GM12878 (cell line): ENCODE data around the gene UPP2. TPM values are rescaled to one million over a fixed set of nuclear protein-coding genes. Genes with fewer than 3 reads are reported as not detected.

Source experiments
- ATAC-seq: fragments of 200-7000 bp; cut with Tn5 transposase; 3 replicates; pipeline ENCODE4 v1.9.1; 2020; ENCODE audit warnings: mild to moderate bottlenecking, moderate library complexity
- BruUV-seq: library from RNA; stranded (reverse); fragments of 400-500 nt; replicated peaks from 2 replicates; lab custom pipeline; 2021; lab: Mats Ljungman, UMichigan
- CTCF ChIA-PET: fragments of 300-600 bp; sonication (Branson Sonifier 250); formaldehyde crosslinking; extraction: SDS; loops from one replicate; lab custom pipeline; 2021; ENCODE audit warnings: inconsistent platforms; lab: Yijun Ruan, JAX
- POLR2A ChIA-PET: fragments of 350-600 bp; formaldehyde crosslinking; extraction: SDS; loops from one replicate; lab custom pipeline; 2021; ENCODE audit warnings: inconsistent platforms; lab: Charles Lee
- RAD21 ChIA-PET: fragments of 300-600 bp; sonication (Branson Sonifier 250); formaldehyde crosslinking; loops from one replicate; lab custom pipeline; 2023; ENCODE audit warnings: antibody characterized with exemption; ENCODE audit not compliant: unreplicated experiment; lab: Charles Lee
- SMC1A ChIA-PET: fragments of 300-600 bp; sonication (Branson Sonifier 250); formaldehyde crosslinking; loops from one replicate; lab custom pipeline; 2023; ENCODE audit not compliant: unreplicated experiment, uncharacterized antibody; lab: Charles Lee
- DNase-seq: peaks from one replicate; pipeline ENCODE4 v3.0.0-alpha.2; 2011; ENCODE audit warnings: low read depth, low spot score
- FAIRE-seq: peaks from 3 replicates; lab custom pipeline; 2011; peaks lifted over from hg19 to GRCh38; lab: Jason Lieb, UNC
- H2AFZ ChIP-seq: 2 replicates; pipeline ENCODE4 v1.6.0; 2011; ENCODE audit warnings: low read depth, low read length, control low read depth; ENCODE audit not compliant: control insufficient read depth
- H3K27ac ChIP-seq: 2 replicates; pipeline ENCODE4 v1.5.1; 2011; ENCODE audit warnings: control low read depth; ENCODE audit not compliant: control insufficient read depth, insufficient read depth
- H3K27me3 ChIP-seq, 2 experiments: replicated peaks in 1 of 2; 2 replicates each; pipeline versions ENCODE4 v1.6.0 to v1.6.1; 2011; ENCODE audit warnings: low read length in 1 of 2; ENCODE audit not compliant: control insufficient read depth in 2 of 2, insufficient read depth in 2 of 2
- H3K36me3 ChIP-seq, 2 experiments: 2 replicates each; pipeline ENCODE4 v1.5.1; 2011; ENCODE audit warnings: low read length in 1 of 2; ENCODE audit not compliant: control insufficient read depth in 2 of 2, insufficient read depth in 2 of 2
- H3K4me1 ChIP-seq: 2 replicates; pipeline ENCODE4 v1.6.1; 2011; ENCODE audit warnings: mild to moderate bottlenecking, low read length, moderate library complexity, mixed read lengths; ENCODE audit not compliant: control insufficient read depth, insufficient read depth
- H3K4me2 ChIP-seq: 2 replicates; pipeline ENCODE4 v1.6.0; 2011; ENCODE audit warnings: control low read depth; ENCODE audit not compliant: control insufficient read depth, insufficient read depth
- H3K4me3 ChIP-seq: fragments of 200-600 bp; sonication (generic); 2 replicates; pipeline ENCODE4 v1.5.1; 2016
- H3K79me2 ChIP-seq: 2 replicates; pipeline ENCODE4 v1.6.0; 2011; ENCODE audit warnings: low read length; ENCODE audit not compliant: control insufficient read depth, insufficient read depth
- H3K9ac ChIP-seq: 2 replicates; pipeline ENCODE4 v1.8.0; 2011; ENCODE audit warnings: low read length, control low read depth, mixed read lengths; ENCODE audit not compliant: control insufficient read depth, insufficient read depth
- H3K9me3 ChIP-seq: replicated peaks from 3 replicates; pipeline ENCODE4 v1.5.1; 2011; ENCODE audit warnings: mild to moderate bottlenecking, low read length; ENCODE audit not compliant: control insufficient read depth, insufficient read depth
- H4K20me1 ChIP-seq: 2 replicates; pipeline ENCODE4 v1.6.0; 2011; ENCODE audit not compliant: control insufficient read depth, insufficient read depth
- BRCA1 ChIP-seq: IDR thresholded peaks from 2 replicates; pipeline ENCODE4 v1.6.1; 2011; ENCODE audit warnings: low read depth, low read length, improper control_type of control experiment
- FOS ChIP-seq: IDR thresholded peaks from 3 replicates; pipeline ENCODE4 v1.6.1; 2011; ENCODE audit warnings: borderline replicate concordance; ENCODE audit not compliant: insufficient read length; ENCODE audit errors: extremely low read depth
- IKZF1 ChIP-seq: fragments of 450-650 bp; conservative IDR thresholded peaks from 2 replicates; pipeline ENCODE4 v1.6.1; 2017; ENCODE audit warnings: antibody characterized with exemption, mild to moderate bottlenecking
- MEF2A ChIP-seq: IDR thresholded peaks from 2 replicates; pipeline ENCODE4 v1.6.1; 2011; ENCODE audit warnings: low read depth, mild to moderate bottlenecking, low read length, moderate library complexity; ENCODE audit not compliant: insufficient read depth
- MXI1 ChIP-seq: fragments of 150-350 bp; IDR thresholded peaks from 2 replicates; pipeline ENCODE4 v1.6.1; 2011; ENCODE audit warnings: low read depth, mild to moderate bottlenecking, inconsistent platforms, low read length, improper control_type of control experiment
- POLR2AphosphoS5 ChIP-seq: IDR thresholded peaks from 2 replicates; pipeline ENCODE4 v1.6.1; 2011; ENCODE audit warnings: mild to moderate bottlenecking, low read length, inconsistent platforms
- RBBP5 ChIP-seq: fragments of 200-600 bp; sonication (generic); conservative IDR thresholded peaks from 2 replicates; pipeline ENCODE4 v1.6.1; 2016
- WGBS: methylation state at CpG from one replicate; pipeline ENCODE4 v1.1.6; 2016; ENCODE audit warnings: low lambda C conversion rate; ENCODE audit not compliant: insufficient replicate concordance, insufficient coverage; ENCODE audit errors: missing lambda C conversion rate; 5-methylcytosine and 5-hydroxymethylcytosine counted together
- in situ Hi-C: fragments of 300-500 bp; cut with MboI; formaldehyde crosslinking; loops from 9 replicates; pipeline ENCODE4 v1.14.3; 2018; ENCODE audit warnings: mixed read lengths
- intact Hi-C: fragments of 100-400 bp; cut with micrococcal nuclease; formaldehyde crosslinking; loops from one replicate; pipeline ENCODE4 v1.14.2; 2022; ENCODE audit not compliant: unreplicated experiment
- polyA plus RNA-seq, 11 experiments: library from polyadenylated mRNA; depleted of rRNA in 4 of 11; unstranded in 6 of 11; stranded (reverse) in 5 of 11; fragments of >200 nt; fragmentation: Nextera tagmentation in 4 of 11; fragmentation: Illumina TruSeq in 1 of 11; extraction: Ambion mirVana in 4 of 11; extraction: Trizol in 1 of 11; gene quantifications; 1 replicate in 1 of 11; 2 replicates in 10 of 11; pipeline versions ENCODE4 v1.2.1 to v1.2.3, GENCODE V29; 2011 to 2016; ENCODE audit warnings: inconsistent platforms in 2 of 11, missing spikeins in 2 of 11, low read depth in 1 of 11
- total RNA-seq, 4 experiments: library from RNA; depleted of rRNA in 3 of 4; stranded (reverse); fragments of >200 nt in 3 of 4; fragmentation: Illumina TruSeq in 1 of 4; extraction: Trizol in 1 of 4; gene quantifications; 2 replicates each; pipeline versions ENCODE4 v1.2.1 to v1.2.3, GENCODE V29; 2013 to 2021
- TF ChIP-seq, protein P1 (sequence below): fragments of 450-650 bp; IDR thresholded peaks from 2 replicates; pipeline ENCODE4 v1.6.1; 2018; ENCODE audit warnings: mild to moderate bottlenecking, low read depth, moderate library complexity; ENCODE audit not compliant: partially characterized antibody
- TF ChIP-seq, protein P2 (sequence below): fragments of 450-650 bp; IDR thresholded peaks from 2 replicates; pipeline ENCODE4 v1.6.1; 2017; ENCODE audit warnings: borderline replicate concordance
- TF ChIP-seq, protein P3 (sequence below): fragments of 150-350 bp; IDR thresholded peaks from 2 replicates; pipeline ENCODE4 v1.6.1; 2016; ENCODE audit warnings: low read depth, low read length

The UPP2 gene
- total and polyA plus RNA-seq, 10 of the 15 experiments (the other 5 are each of a cell fraction or from before 2014, with no cell fraction given), result not detected

DNA sequence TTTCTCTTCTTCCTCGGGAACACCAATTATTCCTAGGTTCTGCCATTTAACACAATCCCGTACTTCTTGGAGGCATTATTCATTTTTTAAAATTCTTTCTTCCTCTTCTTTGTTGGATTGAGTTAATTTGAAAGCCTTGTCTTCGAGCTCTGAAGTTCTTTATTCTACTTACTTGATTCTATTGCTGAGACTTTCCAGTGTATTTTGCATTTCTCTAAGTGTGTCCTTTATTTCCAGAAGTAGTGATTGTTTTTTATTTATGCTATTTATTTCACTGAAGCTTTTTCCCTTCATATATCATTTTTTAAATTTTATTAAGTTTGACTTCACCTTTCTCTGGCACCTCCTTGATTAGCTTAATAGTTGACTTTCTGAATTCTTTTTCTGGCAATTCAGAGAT is 13.6 kb upstream of the UPP2 start:
- 26% methylated on average over 3 of the region's 3 CpGs for WGBS
- Histone ChIP-seq H3K36me3 (no peaks in the 10 kb centered on the region), H3K79me2 (no peaks in the 10 kb centered on the region), H3K4me2 (no peak overlapping the region), H2AFZ (no peak overlapping the region), H3K4me1 (no peaks in the 10 kb centered on the region), H3K9ac (no peak overlapping the region), H3K4me3 (no peak overlapping the region), H4K20me1 (no peaks in the 10 kb centered on the region), H3K27ac (no peak overlapping the region), H3K9me3 (no peaks in the 10 kb centered on the region; the same call in 2 of the 3 replicates), H3K27me3 (no peaks in the 10 kb centered on the region)
- ChIA-PET CTCF (interaction anchor here (0.6 to 1.2 kb wide), 3 partner anchors 14 to 82 kb away, joined by 3 to 4 read pairs (median 3); no protein-coding TSS in a partner anchor), POLR2A (no interaction called here), SMC1A (no interaction called here), RAD21 (no interaction called here)
- no TSS peak for BruUV-seq
- no peak for FAIRE-seq
- in situ Hi-C loops (no loop called here), intact Hi-C loops (no loop called here)
- TF ChIP-seq, protein P1, sequence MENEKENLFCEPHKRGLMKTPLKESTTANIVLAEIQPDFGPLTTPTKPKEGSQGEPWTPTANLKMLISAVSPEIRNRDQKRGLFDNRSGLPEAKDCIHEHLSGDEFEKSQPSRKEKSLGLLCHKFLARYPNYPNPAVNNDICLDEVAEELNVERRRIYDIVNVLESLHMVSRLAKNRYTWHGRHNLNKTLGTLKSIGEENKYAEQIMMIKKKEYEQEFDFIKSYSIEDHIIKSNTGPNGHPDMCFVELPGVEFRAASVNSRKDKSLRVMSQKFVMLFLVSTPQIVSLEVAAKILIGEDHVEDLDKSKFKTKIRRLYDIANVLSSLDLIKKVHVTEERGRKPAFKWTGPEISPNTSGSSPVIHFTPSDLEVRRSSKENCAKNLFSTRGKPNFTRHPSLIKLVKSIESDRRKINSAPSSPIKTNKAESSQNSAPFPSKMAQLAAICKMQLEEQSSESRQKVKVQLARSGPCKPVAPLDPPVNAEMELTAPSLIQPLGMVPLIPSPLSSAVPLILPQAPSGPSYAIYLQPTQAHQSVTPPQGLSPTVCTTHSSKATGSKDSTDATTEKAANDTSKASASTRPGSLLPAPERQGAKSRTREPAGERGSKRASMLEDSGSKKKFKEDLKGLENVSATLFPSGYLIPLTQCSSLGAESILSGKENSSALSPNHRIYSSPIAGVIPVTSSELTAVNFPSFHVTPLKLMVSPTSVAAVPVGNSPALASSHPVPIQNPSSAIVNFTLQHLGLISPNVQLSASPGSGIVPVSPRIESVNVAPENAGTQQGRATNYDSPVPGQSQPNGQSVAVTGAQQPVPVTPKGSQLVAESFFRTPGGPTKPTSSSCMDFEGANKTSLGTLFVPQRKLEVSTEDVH, result no peak
- TF ChIP-seq POLR2AphosphoS5, result no peak
- TF ChIP-seq, protein P2, sequence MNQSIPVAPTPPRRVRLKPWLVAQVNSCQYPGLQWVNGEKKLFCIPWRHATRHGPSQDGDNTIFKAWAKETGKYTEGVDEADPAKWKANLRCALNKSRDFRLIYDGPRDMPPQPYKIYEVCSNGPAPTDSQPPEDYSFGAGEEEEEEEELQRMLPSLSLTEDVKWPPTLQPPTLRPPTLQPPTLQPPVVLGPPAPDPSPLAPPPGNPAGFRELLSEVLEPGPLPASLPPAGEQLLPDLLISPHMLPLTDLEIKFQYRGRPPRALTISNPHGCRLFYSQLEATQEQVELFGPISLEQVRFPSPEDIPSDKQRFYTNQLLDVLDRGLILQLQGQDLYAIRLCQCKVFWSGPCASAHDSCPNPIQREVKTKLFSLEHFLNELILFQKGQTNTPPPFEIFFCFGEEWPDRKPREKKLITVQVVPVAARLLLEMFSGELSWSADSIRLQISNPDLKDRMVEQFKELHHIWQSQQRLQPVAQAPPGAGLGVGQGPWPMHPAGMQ, result no peak
- no peak for TF ChIP-seq IKZF1
- TF ChIP-seq FOS, result no peak
- TF ChIP-seq MEF2A, result no peak
- no peak for TF ChIP-seq RBBP5
- TF ChIP-seq BRCA1, result no peak
- TF ChIP-seq, protein P3, sequence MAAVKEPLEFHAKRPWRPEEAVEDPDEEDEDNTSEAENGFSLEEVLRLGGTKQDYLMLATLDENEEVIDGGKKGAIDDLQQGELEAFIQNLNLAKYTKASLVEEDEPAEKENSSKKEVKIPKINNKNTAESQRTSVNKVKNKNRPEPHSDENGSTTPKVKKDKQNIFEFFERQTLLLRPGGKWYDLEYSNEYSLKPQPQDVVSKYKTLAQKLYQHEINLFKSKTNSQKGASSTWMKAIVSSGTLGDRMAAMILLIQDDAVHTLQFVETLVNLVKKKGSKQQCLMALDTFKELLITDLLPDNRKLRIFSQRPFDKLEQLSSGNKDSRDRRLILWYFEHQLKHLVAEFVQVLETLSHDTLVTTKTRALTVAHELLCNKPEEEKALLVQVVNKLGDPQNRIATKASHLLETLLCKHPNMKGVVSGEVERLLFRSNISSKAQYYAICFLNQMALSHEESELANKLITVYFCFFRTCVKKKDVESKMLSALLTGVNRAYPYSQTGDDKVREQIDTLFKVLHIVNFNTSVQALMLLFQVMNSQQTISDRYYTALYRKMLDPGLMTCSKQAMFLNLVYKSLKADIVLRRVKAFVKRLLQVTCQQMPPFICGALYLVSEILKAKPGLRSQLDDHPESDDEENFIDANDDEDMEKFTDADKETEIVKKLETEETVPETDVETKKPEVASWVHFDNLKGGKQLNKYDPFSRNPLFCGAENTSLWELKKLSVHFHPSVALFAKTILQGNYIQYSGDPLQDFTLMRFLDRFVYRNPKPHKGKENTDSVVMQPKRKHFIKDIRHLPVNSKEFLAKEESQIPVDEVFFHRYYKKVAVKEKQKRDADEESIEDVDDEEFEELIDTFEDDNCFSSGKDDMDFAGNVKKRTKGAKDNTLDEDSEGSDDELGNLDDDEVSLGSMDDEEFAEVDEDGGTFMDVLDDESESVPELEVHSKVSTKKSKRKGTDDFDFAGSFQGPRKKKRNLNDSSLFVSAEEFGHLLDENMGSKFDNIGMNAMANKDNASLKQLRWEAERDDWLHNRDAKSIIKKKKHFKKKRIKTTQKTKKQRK, result no peak
- no peak for TF ChIP-seq MXI1
- no peak for ATAC-seq
- no peak for DNase-seq
